ENCODE results near the gene BAIAP2L1.

BAIAP2L1 gene

GRCh38 chr7:98346515-98347069, 54.3 kb downstream of the BAIAP2L1 start:
- Histone ChIP-seq H3K36me3 (ENCODE audit: insufficient read depth, low read length) (no peaks in the 10 kb centered on the region), H3K79me2 (ENCODE audit: control insufficient read depth, insufficient read depth, low read length, unreplicated experiment) (no peaks in the 10 kb centered on the region)

GRCh38 chr7:98341106-98341505, 59.8 kb downstream of the BAIAP2L1 start:
- Histone ChIP-seq H3K27me3 (ENCODE audit: insufficient read depth, low read length) (no peaks in the 10 kb centered on the region), H3K79me2 (ENCODE audit: control insufficient read depth, insufficient read depth, low read length, unreplicated experiment) (no peaks in the 10 kb centered on the region), H3K27ac (ENCODE audit: low read depth, low read length) (no peak overlapping the region), H3K4me1 (ENCODE audit: control insufficient read depth, insufficient read depth, low read length, unreplicated experiment) (no peaks in the 10 kb centered on the region), H3K36me3 (ENCODE audit: insufficient read depth, low read length) (no peaks in the 10 kb centered on the region), H3K4me3 (ENCODE audit: low read depth, low read length) (no peak overlapping the region), H2AFZ (ENCODE audit: low read length, unreplicated experiment) (no peak overlapping the region)

More at GRCh38 chr7:98346515-98347069, 54.3 kb downstream of the BAIAP2L1 start:
- Histone ChIP-seq H2AFZ (ENCODE audit: low read length, unreplicated experiment) (no peak overlapping the region), H3K4me1 (ENCODE audit: control insufficient read depth, insufficient read depth, low read length, unreplicated experiment) (no peaks in the 10 kb centered on the region), H3K27ac (ENCODE audit: low read depth, low read length) (no peak overlapping the region), H3K27me3 (ENCODE audit: insufficient read depth, low read length) (no peaks in the 10 kb centered on the region), H3K4me3 (ENCODE audit: low read depth, low read length) (no peak overlapping the region)

GRCh38 chr7:98339043-98339442, 61.8 kb downstream of the BAIAP2L1 start:
- no peak overlapping the region for H3K27ac ChIP-seq (ENCODE audit: low read depth, low read length)
- H3K79me2 ChIP-seq (ENCODE audit: control insufficient read depth, insufficient read depth, low read length, unreplicated experiment): no peaks in the 10 kb centered on the region
- no peaks in the 10 kb centered on the region for H3K36me3 ChIP-seq (ENCODE audit: insufficient read depth, low read length)
- no peak overlapping the region for H2AFZ ChIP-seq (ENCODE audit: low read length, unreplicated experiment)
- H3K27me3 ChIP-seq (ENCODE audit: insufficient read depth, low read length): no peaks in the 10 kb centered on the region
- H3K4me3 ChIP-seq (ENCODE audit: low read depth, low read length): no peak overlapping the region
- peaks cover 3% of the 10 kb centered on the region for H3K4me1 ChIP-seq (ENCODE audit: control insufficient read depth, insufficient read depth, low read length, unreplicated experiment)

GRCh38 chr7:98338441-98338840, 62.4 kb downstream of the BAIAP2L1 start:
- Histone ChIP-seq H2AFZ (ENCODE audit: low read length, unreplicated experiment) (no peak overlapping the region), H3K4me1 (ENCODE audit: control insufficient read depth, insufficient read depth, low read length, unreplicated experiment) (peaks cover 3% of the 10 kb centered on the region), H3K4me3 (ENCODE audit: low read depth, low read length) (no peak overlapping the region), H3K27me3 (ENCODE audit: insufficient read depth, low read length) (no peaks in the 10 kb centered on the region), H3K79me2 (ENCODE audit: control insufficient read depth, insufficient read depth, low read length, unreplicated experiment) (no peaks in the 10 kb centered on the region), H3K36me3 (ENCODE audit: insufficient read depth, low read length) (no peaks in the 10 kb centered on the region), H3K27ac (ENCODE audit: low read depth, low read length) (no peak overlapping the region)

- no peak overlapping the region for H2AFZ ChIP-seq (ENCODE audit: low read length, unreplicated experiment)
- no peaks in the 10 kb centered on the region for H3K27me3 ChIP-seq (ENCODE audit: insufficient read depth, low read length)
- no peak overlapping the region for H3K4me3 ChIP-seq (ENCODE audit: low read depth, low read length)
- H3K4me1 ChIP-seq (ENCODE audit: control insufficient read depth, insufficient read depth, low read length, unreplicated experiment): peaks cover 3% of the 10 kb centered on the region
- no peaks in the 10 kb centered on the region for H3K79me2 ChIP-seq (ENCODE audit: control insufficient read depth, insufficient read depth, low read length, unreplicated experiment)
- no peaks in the 10 kb centered on the region for H3K36me3 ChIP-seq (ENCODE audit: insufficient read depth, low read length)
- H3K27ac ChIP-seq (ENCODE audit: low read depth, low read length): no peak overlapping the region
These were observed 65.4 kb downstream of the BAIAP2L1 start for GRCh38 chr7:98335411-98335977.

GRCh38 chr7:98334081-98334480, 66.8 kb downstream of the BAIAP2L1 start:
- Histone ChIP-seq H2AFZ (ENCODE audit: low read length, unreplicated experiment) (no peak overlapping the region), H3K4me3 (ENCODE audit: low read depth, low read length) (peak overlapping the region; percentile 21; the same call in 1 of the 2 replicates), H3K36me3 (ENCODE audit: insufficient read depth, low read length) (no peaks in the 10 kb centered on the region), H3K27me3 (ENCODE audit: insufficient read depth, low read length) (no peaks in the 10 kb centered on the region), H3K4me1 (ENCODE audit: control insufficient read depth, insufficient read depth, low read length, unreplicated experiment) (peaks cover 3% of the 10 kb centered on the region), H3K27ac (ENCODE audit: low read depth, low read length) (no peak overlapping the region), H3K79me2 (ENCODE audit: control insufficient read depth, insufficient read depth, low read length, unreplicated experiment) (no peaks in the 10 kb centered on the region)

- Histone ChIP-seq H3K27ac (ENCODE audit: low read depth, low read length) (no peak overlapping the region), H3K27me3 (ENCODE audit: insufficient read depth, low read length) (no peaks in the 10 kb centered on the region), H3K4me1 (ENCODE audit: control insufficient read depth, insufficient read depth, low read length, unreplicated experiment) (peaks cover 3% of the 10 kb centered on the region), H3K36me3 (ENCODE audit: insufficient read depth, low read length) (no peaks in the 10 kb centered on the region), H3K4me3 (ENCODE audit: low read depth, low read length) (no peak overlapping the region), H3K79me2 (ENCODE audit: control insufficient read depth, insufficient read depth, low read length, unreplicated experiment) (no peaks in the 10 kb centered on the region), H2AFZ (ENCODE audit: low read length, unreplicated experiment) (no peak overlapping the region)
These were observed 69.9 kb downstream of the BAIAP2L1 start for GRCh38 chr7:98330926-98331529.

GRCh38 chr7:98329791-98330373, 71.0 kb downstream of the BAIAP2L1 start:
- H3K4me3 ChIP-seq (ENCODE audit: low read depth, low read length): no peak overlapping the region
- H3K4me1 ChIP-seq (ENCODE audit: control insufficient read depth, insufficient read depth, low read length, unreplicated experiment): peaks cover 3% of the 10 kb centered on the region
- no peaks in the 10 kb centered on the region for H3K27me3 ChIP-seq (ENCODE audit: insufficient read depth, low read length)
- H2AFZ ChIP-seq (ENCODE audit: low read length, unreplicated experiment): no peak overlapping the region
- no peak overlapping the region for H3K27ac ChIP-seq (ENCODE audit: low read depth, low read length)
- H3K36me3 ChIP-seq (ENCODE audit: insufficient read depth, low read length): no peaks in the 10 kb centered on the region
- H3K79me2 ChIP-seq (ENCODE audit: control insufficient read depth, insufficient read depth, low read length, unreplicated experiment): no peaks in the 10 kb centered on the region

- Histone ChIP-seq H3K79me2 (ENCODE audit: control insufficient read depth, insufficient read depth, low read length, unreplicated experiment) (no peaks in the 10 kb centered on the region), H3K4me1 (ENCODE audit: control insufficient read depth, insufficient read depth, low read length, unreplicated experiment) (peaks cover 1% of the 10 kb centered on the region), H3K27ac (ENCODE audit: low read depth, low read length) (no peak overlapping the region), H3K36me3 (ENCODE audit: insufficient read depth, low read length) (no peaks in the 10 kb centered on the region), H3K27me3 (ENCODE audit: insufficient read depth, low read length) (no peaks in the 10 kb centered on the region), H3K4me3 (ENCODE audit: low read depth, low read length) (no peak overlapping the region), H2AFZ (ENCODE audit: low read length, unreplicated experiment) (no peak overlapping the region)
These were observed 71.6 kb downstream of the BAIAP2L1 start for GRCh38 chr7:98329100-98329790.

- H3K27me3 ChIP-seq (ENCODE audit: insufficient read depth, low read length): no peaks in the 10 kb centered on the region
- H3K79me2 ChIP-seq (ENCODE audit: control insufficient read depth, insufficient read depth, low read length, unreplicated experiment): no peaks in the 10 kb centered on the region
- H3K36me3 ChIP-seq (ENCODE audit: insufficient read depth, low read length): no peaks in the 10 kb centered on the region
- H3K4me3 ChIP-seq (ENCODE audit: low read depth, low read length): no peak overlapping the region
- no peaks in the 10 kb centered on the region for H3K4me1 ChIP-seq (ENCODE audit: control insufficient read depth, insufficient read depth, low read length, unreplicated experiment)
- H3K27ac ChIP-seq (ENCODE audit: low read depth, low read length): no peak overlapping the region
- H2AFZ ChIP-seq (ENCODE audit: low read length, unreplicated experiment): no peak overlapping the region
These were observed 76.1 kb downstream of the BAIAP2L1 start for GRCh38 chr7:98324782-98325181.
